GM21526 (cell line): ENCODE results near the gene UQCRC1.

ENCODE experiments used
- ATAC-seq: cut with Tn5 transposase; IDR thresholded peaks from one replicate; pipeline ENCODE4 v1.9.1; 2021; ENCODE audit warnings: moderate library complexity; ENCODE audit not compliant: unreplicated experiment, low FRiP score

The UQCRC1 gene

GRCh38 chr3:48634661-48635221 is 25.3 kb upstream of the UQCRC1 start:
- no peak for ATAC-seq

GRCh38 chr3:48633743-48634142 is 24.3 kb upstream of the UQCRC1 start:
- ATAC-seq, result no peak

- ATAC-seq, result no peak
Measured at GRCh38 chr3:48633256-48633655, 23.8 kb upstream of the UQCRC1 start.

- ATAC-seq, result no peak
Measured at GRCh38 chr3:48631516-48632448, 22.3 kb upstream of the UQCRC1 start.

GRCh38 chr3:48630833-48631232 is 21.4 kb upstream of the UQCRC1 start:
- no peak for ATAC-seq

- no peak for ATAC-seq
Measured at GRCh38 chr3:48630407-48630806, 21.0 kb upstream of the UQCRC1 start.

GRCh38 chr3:48629894-48630293 is 20.4 kb upstream of the UQCRC1 start:
- ATAC-seq, result no peak

GRCh38 chr3:48628277-48629017 is 19.0 kb upstream of the UQCRC1 start:
- ATAC-seq, result no peak

GRCh38 chr3:48625600-48625999 is 16.2 kb upstream of the UQCRC1 start:
- ATAC-seq, result no peak

- no peak for ATAC-seq
Measured at GRCh38 chr3:48624767-48625166, 15.3 kb upstream of the UQCRC1 start.

GRCh38 chr3:48623851-48624547 is 14.6 kb upstream of the UQCRC1 start:
- ATAC-seq, result no peak

GRCh38 chr3:48621461-48621869 is 12.0 kb upstream of the UQCRC1 start, which contains the start of gene TMEM89:
TSS of gene TMEM89 (minus strand) at chr3:48621769. CDS start at chr3:48621756, 13 bp downstream.
- no peak for ATAC-seq

GRCh38 chr3:48619541-48620524 is 10.4 kb upstream of the UQCRC1 start:
- no peak for ATAC-seq

GRCh38 chr3:48617559-48617958 is 8.1 kb upstream of the UQCRC1 start:
- no peak for ATAC-seq

- ATAC-seq, result no peak
Measured at GRCh38 chr3:48614044-48614443, 4.6 kb upstream of the UQCRC1 start.

GRCh38 chr3:48612309-48612708 is 2.9 kb upstream of the UQCRC1 start:
- ATAC-seq, result no peak

GRCh38 chr3:48607519-48607918 is 1.9 kb downstream of the UQCRC1 start:
- ATAC-seq, result no peak

- no peak for ATAC-seq
Measured at GRCh38 chr3:48601622-48601994, 7.8 kb downstream of the UQCRC1 start.
